ENCODE measurements around the gene ARHGAP4. TPM values are rescaled to one million over a fixed set of nuclear protein-coding genes. Genes with fewer than 3 reads are reported as not detected.

The ARHGAP4 gene
- total and polyA plus RNA-seq, 10 of the 15 experiments (the other 5 are each of a cell fraction or from before 2014, with no cell fraction given), result 0.71 to 120 (median 44.3) TPM

DNA sequence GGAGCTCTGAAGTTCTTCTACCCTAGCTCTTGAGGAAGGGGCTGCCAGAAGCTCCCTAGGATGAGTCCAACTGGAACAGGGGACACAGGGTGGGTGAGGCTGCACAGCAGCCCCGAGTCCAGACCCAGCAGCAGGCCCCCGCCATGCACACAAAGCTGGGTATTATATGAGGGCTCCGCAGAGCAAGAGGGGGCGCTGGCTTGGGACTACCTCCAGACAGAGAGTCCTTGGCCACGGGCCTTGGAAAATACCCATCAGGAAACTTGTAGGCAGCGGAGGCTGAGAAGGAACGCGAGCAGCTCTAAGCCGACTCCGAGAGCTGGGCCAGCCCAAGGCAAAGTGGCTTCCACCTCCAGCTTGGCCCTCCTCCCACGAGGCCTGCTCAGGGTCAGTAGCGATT, 37.5 kb upstream of the ARHGAP4 start:
- CTCF ChIA-PET, result interaction anchor here (5.4 kb wide), 1 partner anchor 17 kb away, joined by 40 read pairs; no protein-coding TSS in a partner anchor
- Histone ChIP-seq H3K27ac (ENCODE audit: control insufficient read depth, insufficient read depth) (no peak overlapping the region), H4K20me1 (ENCODE audit: control insufficient read depth, insufficient read depth) (no peaks in the 10 kb centered on the region; the same call in 1 of the 2 replicates), H3K9ac (ENCODE audit: control insufficient read depth, insufficient read depth, low read length) (no peak overlapping the region), H3K79me2 (ENCODE audit: control insufficient read depth, insufficient read depth, low read length) (peaks cover 43% of the 10 kb centered on the region), H3K9me3 (replicated peaks; ENCODE audit: control insufficient read depth, insufficient read depth, low read length) (no peaks in the 10 kb centered on the region), H3K4me3 (no peak overlapping the region), H3K4me2 (ENCODE audit: control insufficient read depth, insufficient read depth) (no peak overlapping the region), H3K4me1 (ENCODE audit: control insufficient read depth, insufficient read depth, low read length) (peaks cover 9% of the 10 kb centered on the region), H2AFZ (ENCODE audit: control insufficient read depth, low read depth, low read length) (no peak overlapping the region), H3K27me3 (replicated peaks in 1 of 2; ENCODE audit: control insufficient read depth in 2 of 2, insufficient read depth in 2 of 2, low read length in 1 of 2) (no peaks in the 10 kb centered on the region), H3K36me3 (ENCODE audit: control insufficient read depth in 2 of 2, insufficient read depth in 2 of 2, low read length in 1 of 2) (peaks cover 12 to 44% of the 10 kb centered on the region in 2 experiments)
- FAIRE-seq, result no peak
- BruUV-seq (replicated peaks), result no TSS peak
- TF ChIP-seq HDAC6 (IDR thresholded peaks at IDR 0.05; ENCODE audit: unreplicated experiment) (no peak), SIX5 (IDR thresholded peaks at IDR 0.05; ENCODE audit: low read depth, low read length, severe bottlenecking) (no peak)
- TF ChIP-seq, protein P1, sequence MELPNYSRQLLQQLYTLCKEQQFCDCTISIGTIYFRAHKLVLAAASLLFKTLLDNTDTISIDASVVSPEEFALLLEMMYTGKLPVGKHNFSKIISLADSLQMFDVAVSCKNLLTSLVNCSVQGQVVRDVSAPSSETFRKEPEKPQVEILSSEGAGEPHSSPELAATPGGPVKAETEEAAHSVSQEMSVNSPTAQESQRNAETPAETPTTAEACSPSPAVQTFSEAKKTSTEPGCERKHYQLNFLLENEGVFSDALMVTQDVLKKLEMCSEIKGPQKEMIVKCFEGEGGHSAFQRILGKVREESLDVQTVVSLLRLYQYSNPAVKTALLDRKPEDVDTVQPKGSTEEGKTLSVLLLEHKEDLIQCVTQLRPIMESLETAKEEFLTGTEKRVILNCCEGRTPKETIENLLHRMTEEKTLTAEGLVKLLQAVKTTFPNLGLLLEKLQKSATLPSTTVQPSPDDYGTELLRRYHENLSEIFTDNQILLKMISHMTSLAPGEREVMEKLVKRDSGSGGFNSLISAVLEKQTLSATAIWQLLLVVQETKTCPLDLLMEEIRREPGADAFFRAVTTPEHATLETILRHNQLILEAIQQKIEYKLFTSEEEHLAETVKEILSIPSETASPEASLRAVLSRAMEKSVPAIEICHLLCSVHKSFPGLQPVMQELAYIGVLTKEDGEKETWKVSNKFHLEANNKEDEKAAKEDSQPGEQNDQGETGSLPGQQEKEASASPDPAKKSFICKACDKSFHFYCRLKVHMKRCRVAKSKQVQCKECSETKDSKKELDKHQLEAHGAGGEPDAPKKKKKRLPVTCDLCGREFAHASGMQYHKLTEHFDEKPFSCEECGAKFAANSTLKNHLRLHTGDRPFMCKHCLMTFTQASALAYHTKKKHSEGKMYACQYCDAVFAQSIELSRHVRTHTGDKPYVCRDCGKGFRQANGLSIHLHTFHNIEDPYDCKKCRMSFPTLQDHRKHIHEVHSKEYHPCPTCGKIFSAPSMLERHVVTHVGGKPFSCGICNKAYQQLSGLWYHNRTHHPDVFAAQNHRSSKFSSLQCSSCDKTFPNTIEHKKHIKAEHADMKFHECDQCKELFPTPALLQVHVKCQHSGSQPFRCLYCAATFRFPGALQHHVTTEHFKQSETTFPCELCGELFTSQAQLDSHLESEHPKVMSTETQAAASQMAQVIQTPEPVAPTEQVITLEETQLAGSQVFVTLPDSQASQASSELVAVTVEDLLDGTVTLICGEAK (IDR thresholded peaks at IDR 0.05; ENCODE audit: borderline replicate concordance), result no peak
- TF ChIP-seq, protein P2, sequence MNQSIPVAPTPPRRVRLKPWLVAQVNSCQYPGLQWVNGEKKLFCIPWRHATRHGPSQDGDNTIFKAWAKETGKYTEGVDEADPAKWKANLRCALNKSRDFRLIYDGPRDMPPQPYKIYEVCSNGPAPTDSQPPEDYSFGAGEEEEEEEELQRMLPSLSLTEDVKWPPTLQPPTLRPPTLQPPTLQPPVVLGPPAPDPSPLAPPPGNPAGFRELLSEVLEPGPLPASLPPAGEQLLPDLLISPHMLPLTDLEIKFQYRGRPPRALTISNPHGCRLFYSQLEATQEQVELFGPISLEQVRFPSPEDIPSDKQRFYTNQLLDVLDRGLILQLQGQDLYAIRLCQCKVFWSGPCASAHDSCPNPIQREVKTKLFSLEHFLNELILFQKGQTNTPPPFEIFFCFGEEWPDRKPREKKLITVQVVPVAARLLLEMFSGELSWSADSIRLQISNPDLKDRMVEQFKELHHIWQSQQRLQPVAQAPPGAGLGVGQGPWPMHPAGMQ (IDR thresholded peaks at IDR 0.05; ENCODE audit: borderline replicate concordance), result no peak
- in situ Hi-C loops (cut with MboI), result loop anchor here (5.0 to 10.0 kb wide), 2 partner anchors 201 to 1009 kb away; partner anchors contain the start of gene PLXNB3
- SMC1A ChIA-PET (ENCODE audit: uncharacterized antibody, unreplicated experiment), result no interaction called here
- POLR2A ChIA-PET, result interaction anchor here (0.6 kb wide), 1 partner anchor 44 kb away, joined by 4 read pairs; no protein-coding TSS in a partner anchor
- intact Hi-C loops (cut with micrococcal nuclease; ENCODE audit: unreplicated experiment), result no loop called here
- no peak for ATAC-seq
- RAD21 ChIA-PET (ENCODE audit: unreplicated experiment), result no interaction called here
- WGBS (ENCODE audit: insufficient coverage, insufficient replicate concordance, low lambda C conversion rate, missing lambda C conversion rate), result 91% methylated on average over 12 of the region's 12 CpGs
- DNase-seq (ENCODE audit: low read depth, low spot score), result no peak

All from GM12878 (cell line).